K562 (cell line): ENCODE measurements around the gene TIMP2. TPM values are rescaled to one million over a fixed set of nuclear protein-coding genes. Genes with fewer than 3 reads are reported as not detected.
A peak's percentile ranks its signal among the peaks of the same experiment; 100 is the strongest.

ENCODE experiments used
- ARID1B ChIP-seq: fragments of 450-650 bp; IDR thresholded peaks from 2 replicates; pipeline ENCODE4 v1.6.1; 2016; ENCODE audit warnings: antibody characterized with exemption, mild to moderate bottlenecking, inconsistent platforms
- ARID2 ChIP-seq: fragments of 450-650 bp; IDR thresholded peaks from 2 replicates; pipeline ENCODE4 v1.6.1; 2017; ENCODE audit warnings: antibody characterized with exemption, mild to moderate bottlenecking
- ARID3B ChIP-seq: fragments of 250-450 bp; sonication (Bioruptor Pico); IDR thresholded peaks from 2 replicates; pipeline ENCODE4 v1.4.0; 2020; ENCODE audit warnings: borderline replicate concordance
- ARNT ChIP-seq, 2 experiments: fragments of 450-650 bp; IDR thresholded peaks; 2 replicates each; pipeline ENCODE4 v1.6.1; 2016; ENCODE audit warnings: mild to moderate bottlenecking in 1 of 2
- CTCF ChIP-seq, 3 experiments: IDR thresholded peaks in 2 of 3; conservative IDR thresholded peaks in 1 of 3; 2 replicates each; pipeline ENCODE4 v1.5.1; 2011 to 2012; ENCODE audit warnings: low read length in 3 of 3, mild to moderate bottlenecking in 3 of 3, control low read depth in 2 of 3, improper control_type of control experiment in 1 of 3, inconsistent platforms in 1 of 3, low read depth in 1 of 3, mixed read lengths in 1 of 3, moderate library complexity in 1 of 3; ENCODE audit not compliant: insufficient read depth in 2 of 3
- HNRNPUL1 ChIP-seq: fragments of 200-400 bp; formaldehyde crosslinking; IDR thresholded peaks from 2 replicates; pipeline ENCODE4 v1.6.1; 2017; ENCODE audit warnings: low read length
- NFIC ChIP-seq: fragments of 450-650 bp; IDR thresholded peaks from 2 replicates; pipeline ENCODE4 v1.6.1; 2017; ENCODE audit warnings: mild to moderate bottlenecking, inconsistent platforms
- PBX2 ChIP-seq, 2 experiments: IDR thresholded peaks in 1 of 2; conservative IDR thresholded peaks in 1 of 2; 2 replicates each; pipeline ENCODE4 v1.6.1; 2016; ENCODE audit warnings: low read depth in 2 of 2, mild to moderate bottlenecking in 1 of 2, missing compliant biosample characterization in 1 of 2, missing genetic modification characterization in 1 of 2, moderate library complexity in 1 of 2
- PCBP1 ChIP-seq: fragments of 200-400 bp; formaldehyde crosslinking; IDR thresholded peaks from 2 replicates; pipeline ENCODE4 v1.6.1; 2018; ENCODE audit warnings: mild to moderate bottlenecking, low read depth, low read length; ENCODE audit not compliant: poor library complexity, severe bottlenecking
- PPARD ChIP-seq: fragments of 250-450 bp; sonication (Bioruptor Pico); IDR thresholded peaks from 2 replicates; pipeline ENCODE4 v1.8.0; 2022; ENCODE audit warnings: inconsistent platforms, mild to moderate bottlenecking, moderate library complexity
- RBM22 ChIP-seq: fragments of 200-400 bp; formaldehyde crosslinking; IDR thresholded peaks from 2 replicates; pipeline ENCODE4 v1.6.1; 2018; ENCODE audit warnings: low read length, low read depth; ENCODE audit not compliant: poor library complexity, severe bottlenecking
- RERE ChIP-seq: sonication (generic); formaldehyde crosslinking; IDR thresholded peaks from 2 replicates; pipeline ENCODE4 v1.8.0; 2023; ENCODE audit warnings: missing genetic modification reagents, mild to moderate bottlenecking, borderline replicate concordance
- SMARCA4 ChIP-seq: fragments of 450-650 bp; IDR thresholded peaks from 2 replicates; pipeline ENCODE4 v1.6.1; 2016
- ZBTB7A ChIP-seq: IDR thresholded peaks from 2 replicates; pipeline ENCODE4 v1.6.1; 2011; ENCODE audit warnings: low read depth, mild to moderate bottlenecking, low read length, moderate library complexity, borderline replicate concordance; ENCODE audit not compliant: control insufficient read depth
- ZNF24 ChIP-seq: fragments of 450-650 bp; IDR thresholded peaks from 2 replicates; pipeline ENCODE4 v1.6.1; 2016
- ZNF778 ChIP-seq: fragments of 450-650 bp; formaldehyde crosslinking; IDR thresholded peaks from 2 replicates; pipeline ENCODE4 v1.4.0; 2020; ENCODE audit warnings: mild to moderate bottlenecking, moderate library complexity
- polyA plus RNA-seq, 8 experiments: library from polyadenylated mRNA; depleted of rRNA in 4 of 8; stranded (reverse) in 5 of 8; unstranded in 3 of 8; fragments of >200 nt; fragmentation: Nextera tagmentation in 2 of 8; fragmentation: Illumina TruSeq in 1 of 8; extraction: Ambion mirVana in 2 of 8; extraction: Trizol in 1 of 8; gene quantifications; 2 replicates each; pipeline versions ENCODE4 v1.2.1 to v1.2.3, GENCODE V29; 2011 to 2014; ENCODE audit warnings: inconsistent platforms in 1 of 8, missing spikeins in 1 of 8
- total RNA-seq, 7 experiments: library from RNA; depleted of rRNA in 6 of 7; stranded (reverse); fragments of >200 nt in 6 of 7; fragmentation: Illumina TruSeq in 2 of 7; extraction: Trizol in 2 of 7; gene quantifications; 2 replicates each; pipeline versions ENCODE4 v1.2.1 to v1.2.3, GENCODE V29; 2011 to 2021; ENCODE audit warnings: low replicate concordance in 1 of 7

Gene TIMP2
- total and polyA plus RNA-seq, 9 of the 15 experiments (the other 6 are each of a cell fraction or from before 2014, with no cell fraction given), result 0.55 TPM; not detected in 8

GRCh38 chr17:78840530-78840779 is 84.7 kb downstream of the TIMP2 start (continued):
- 0 out of 2 replicates have a peak, but pooled peaks have one; percentile 63 for TF ChIP-seq RERE (CRISPR knock-in tag)
- TF ChIP-seq ZNF24, result no peak
- TF ChIP-seq CTCF (IDR thresholded peaks at IDR 0.05 in 2 of 3, conservative IDR thresholded peaks at IDR 0.05 in 1 of 3; ENCODE audit: insufficient read depth in 2 of 3, low read depth in 1 of 3, low read length in 3 of 3), result no peak
- no peak for TF ChIP-seq ARID3B
- TF ChIP-seq ARID2, result no peak
- no peak for TF ChIP-seq PCBP1
- TF ChIP-seq SMARCA4, result no peak
- TF ChIP-seq ARID1B, result no peak
- no peak for TF ChIP-seq NFIC
- TF ChIP-seq ZBTB7A, result 0 out of 2 replicates have a peak, but pooled peaks have one; percentile 18
- TF ChIP-seq ARNT (IDR thresholded peaks at IDR 0.05), result no peak
- no peak for TF ChIP-seq HNRNPUL1
- TF ChIP-seq ZNF778 (CRISPR knock-in tag), result no peak
- TF ChIP-seq RBM22, result no peak
- no peak for TF ChIP-seq PBX2 (CRISPR knock-in tag; IDR thresholded peaks at IDR 0.05; ENCODE audit: low read depth)
- no peak for TF ChIP-seq PBX2 (tag; conservative IDR thresholded peaks at IDR 0.05; ENCODE audit: low read depth)
- TF ChIP-seq PPARD, result no peak
